Measurements from ENCODE around the gene ABCG5.

GRCh38 chr2:43776324-43776723, 62.3 kb downstream of the ABCG5 start:
- TF ChIP-seq POLR2A (IDR thresholded peaks at IDR 0.05) (no peak), CTCF (IDR thresholded peaks at IDR 0.05) (no peak)

Measured in Peyer's patch (tissue), 4 donors.